WI38 (cell line): ENCODE data around the gene PAIP1.
A peak's percentile ranks its signal among the peaks of the same experiment; 100 is the strongest.

Source experiments
- H3K4me3 ChIP-seq: 2 replicates; pipeline ENCODE4 v1.5.1; 2011; ENCODE audit warnings: low read depth, mild to moderate bottlenecking, control low read depth, low read length
- CTCF ChIP-seq: IDR thresholded peaks from 2 replicates; pipeline ENCODE4 v1.5.1; 2012; ENCODE audit warnings: low read depth, mild to moderate bottlenecking, control low read depth, low read length

Gene PAIP1

GRCh38 chr5:43567967-43568366 is 11.1 kb upstream of the PAIP1 start:
- TF ChIP-seq CTCF, result no peak
- H3K4me3 ChIP-seq, result no peak overlapping the region

- no peak overlapping the region for H3K4me3 ChIP-seq
- no peak for TF ChIP-seq CTCF
These were observed 8.2 kb upstream of the PAIP1 start for GRCh38 chr5:43565043-43565442.

- no peak overlapping the region for H3K4me3 ChIP-seq
- no peak for TF ChIP-seq CTCF
These were observed 7.5 kb upstream of the PAIP1 start for GRCh38 chr5:43564289-43564850.

GRCh38 chr5:43563321-43563720 is 6.4 kb upstream of the PAIP1 start:
- H3K4me3 ChIP-seq, result no peak overlapping the region
- no peak for TF ChIP-seq CTCF

- no peak for TF ChIP-seq CTCF
- no peak overlapping the region for H3K4me3 ChIP-seq
These were observed 4.5 kb upstream of the PAIP1 start for GRCh38 chr5:43561356-43561755.

GRCh38 chr5:43560128-43560527 is 3.3 kb upstream of the PAIP1 start:
- H3K4me3 ChIP-seq, result no peak overlapping the region
- TF ChIP-seq CTCF, result no peak

GRCh38 chr5:43556607-43556856 is 345 bp downstream of the PAIP1 start:
- peak overlapping the region; percentile 93 for H3K4me3 ChIP-seq

GRCh38 chr5:43555895-43556606 is 826 bp downstream of the PAIP1 start:
- H3K4me3 ChIP-seq, result peak overlapping the region; percentile 93
- no peak for TF ChIP-seq CTCF
